ENCODE data around the gene CELA1. TPM values are rescaled to one million over a fixed set of nuclear protein-coding genes. Genes with fewer than 3 reads are reported as not detected.

Gene CELA1
- total RNA-seq, 1 donor from 2014 or later, result not detected

- TF ChIP-seq CTCF (IDR thresholded peaks at IDR 0.05; ENCODE audit: unreplicated experiment), result no peak
- no peak overlapping the region for H3K27ac Mint-ChIP-seq
- H3K4me3 Mint-ChIP-seq (ENCODE audit: low read depth), result no peak overlapping the region
- peaks cover 3% of the 10 kb centered on the region for H3K27me3 Mint-ChIP-seq
- no peak for DNase-seq (ENCODE audit: low spot score, unreplicated experiment)
- H3K36me3 Mint-ChIP-seq (ENCODE audit: insufficient read depth), result no peaks in the 10 kb centered on the region
- H3K4me1 Mint-ChIP-seq (ENCODE audit: low read depth), result no peaks in the 10 kb centered on the region
- H3K9me3 Mint-ChIP-seq (ENCODE audit: low read depth), result no peaks in the 10 kb centered on the region
Measured at GRCh38 chr12:51333536-51333935, 12.9 kb downstream of the CELA1 start.

GRCh38 chr12:51330186-51330585, 16.3 kb downstream of the CELA1 start:
- no peak for DNase-seq (ENCODE audit: low spot score, unreplicated experiment)
- Mint-ChIP-seq H3K4me3 (ENCODE audit: low read depth) (no peak overlapping the region), H3K27me3 (no peaks in the 10 kb centered on the region), H3K9me3 (ENCODE audit: low read depth) (no peaks in the 10 kb centered on the region), H3K27ac (no peak overlapping the region), H3K36me3 (ENCODE audit: insufficient read depth) (no peaks in the 10 kb centered on the region), H3K4me1 (ENCODE audit: low read depth) (no peaks in the 10 kb centered on the region)
- no peak for TF ChIP-seq CTCF (IDR thresholded peaks at IDR 0.05; ENCODE audit: unreplicated experiment)

- no peak for TF ChIP-seq CTCF (IDR thresholded peaks at IDR 0.05; ENCODE audit: unreplicated experiment)
Measured at GRCh38 chr12:51329742-51330141, 16.7 kb downstream of the CELA1 start.

GRCh38 chr12:51328587-51328986, 17.9 kb downstream of the CELA1 start:
- no peak for DNase-seq (ENCODE audit: low spot score, unreplicated experiment)
- Mint-ChIP-seq H3K4me3 (ENCODE audit: low read depth) (no peak overlapping the region), H3K36me3 (ENCODE audit: insufficient read depth) (no peaks in the 10 kb centered on the region), H3K9me3 (ENCODE audit: low read depth) (no peaks in the 10 kb centered on the region), H3K27me3 (no peaks in the 10 kb centered on the region), H3K4me1 (ENCODE audit: low read depth) (no peaks in the 10 kb centered on the region), H3K27ac (no peak overlapping the region)
- no peak for TF ChIP-seq CTCF (IDR thresholded peaks at IDR 0.05; ENCODE audit: unreplicated experiment)

More at GRCh38 chr12:51329742-51330141, 16.7 kb downstream of the CELA1 start:
- no peak overlapping the region for H3K27ac Mint-ChIP-seq
- H3K4me1 Mint-ChIP-seq (ENCODE audit: low read depth), result no peaks in the 10 kb centered on the region
- no peaks in the 10 kb centered on the region for H3K27me3 Mint-ChIP-seq
- no peak for DNase-seq (ENCODE audit: low spot score, unreplicated experiment)
- H3K9me3 Mint-ChIP-seq (ENCODE audit: low read depth), result no peaks in the 10 kb centered on the region
- H3K36me3 Mint-ChIP-seq (ENCODE audit: insufficient read depth), result no peaks in the 10 kb centered on the region
- H3K4me3 Mint-ChIP-seq (ENCODE audit: low read depth), result no peak overlapping the region

- Mint-ChIP-seq H3K9me3 (ENCODE audit: low read depth) (no peaks in the 10 kb centered on the region), H3K4me3 (ENCODE audit: low read depth) (no peak overlapping the region), H3K4me1 (ENCODE audit: low read depth) (peaks cover 5% of the 10 kb centered on the region), H3K27ac (peak overlapping the region; percentile 34), H3K27me3 (no peaks in the 10 kb centered on the region), H3K36me3 (ENCODE audit: insufficient read depth) (no peaks in the 10 kb centered on the region)
- no peak for TF ChIP-seq CTCF (IDR thresholded peaks at IDR 0.05; ENCODE audit: unreplicated experiment)
- no peak for DNase-seq (ENCODE audit: low spot score, unreplicated experiment)
Measured at GRCh38 chr12:51326698-51327439, 19.6 kb downstream of the CELA1 start.

All from progenitor cell of endocrine pancreas (in vitro differentiated cells).